SKM-1 (cell line): ENCODE measurements around the gene TMEM109.
A peak's percentile ranks its signal among the peaks of the same experiment; 100 is the strongest.

Experiments used
- DNase-seq: peaks from one replicate; lab custom pipeline; 2025; ENCODE audit not compliant: unreplicated experiment; lab: John Stamatoyannopoulos, UW

The TMEM109 gene

DNA sequence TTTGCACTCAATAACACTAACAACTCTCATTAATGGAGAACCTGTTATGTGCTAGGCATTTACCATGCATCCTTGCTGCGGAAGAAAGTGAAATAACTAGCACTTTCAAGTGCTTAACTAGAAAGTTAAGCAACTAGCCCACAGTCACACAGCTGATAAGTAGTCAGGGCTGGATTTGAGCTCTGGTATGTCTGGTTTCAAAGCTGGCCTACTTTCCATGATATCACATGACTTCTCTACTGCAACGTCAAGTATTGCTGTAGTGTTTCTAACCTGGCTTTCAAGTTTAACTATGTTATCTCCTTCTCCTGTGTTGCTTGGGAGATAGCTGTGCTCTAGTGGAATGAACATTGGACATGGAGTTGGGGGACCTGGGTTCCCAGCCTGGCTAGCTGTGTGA, 25.9 kb downstream of the TMEM109 start:
- no peak for DNase-seq

DNA sequence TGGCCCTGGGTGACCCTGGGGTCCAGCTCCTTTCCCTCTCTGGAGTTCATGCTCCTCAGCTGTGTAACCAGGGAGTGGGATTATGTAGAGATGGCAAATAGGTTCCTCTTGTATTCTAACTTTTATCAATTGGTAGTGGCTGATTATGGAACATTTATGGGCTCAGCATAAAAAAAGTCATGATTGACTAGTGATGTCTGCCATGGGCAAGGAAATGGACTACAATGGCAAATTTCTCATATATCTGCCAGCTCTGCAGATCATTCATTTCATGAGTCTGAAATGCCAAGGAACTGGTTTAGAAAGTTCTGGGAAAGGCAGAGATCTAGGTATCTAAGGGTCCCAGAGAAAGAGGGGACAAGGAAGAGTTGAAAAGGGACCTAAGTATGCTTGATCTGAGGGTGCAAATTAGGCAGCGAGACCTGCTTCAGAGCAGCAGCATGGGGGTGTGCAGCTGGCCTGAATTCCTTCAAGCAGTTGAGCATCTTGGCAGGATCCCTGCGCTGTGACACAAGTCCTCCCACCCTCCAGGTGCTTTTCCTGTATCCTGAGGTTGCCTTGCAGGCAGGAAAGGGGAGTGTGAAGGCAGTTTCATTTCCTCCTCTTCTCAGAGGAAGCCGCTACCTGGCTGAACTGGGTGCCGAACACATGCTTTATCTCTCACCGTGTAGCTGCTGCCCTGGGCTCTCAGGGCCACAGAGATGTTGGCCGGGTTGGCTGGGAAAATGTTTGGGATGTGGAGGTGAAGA, 27.6 kb downstream of the TMEM109 start:
- no peak for DNase-seq

DNA sequence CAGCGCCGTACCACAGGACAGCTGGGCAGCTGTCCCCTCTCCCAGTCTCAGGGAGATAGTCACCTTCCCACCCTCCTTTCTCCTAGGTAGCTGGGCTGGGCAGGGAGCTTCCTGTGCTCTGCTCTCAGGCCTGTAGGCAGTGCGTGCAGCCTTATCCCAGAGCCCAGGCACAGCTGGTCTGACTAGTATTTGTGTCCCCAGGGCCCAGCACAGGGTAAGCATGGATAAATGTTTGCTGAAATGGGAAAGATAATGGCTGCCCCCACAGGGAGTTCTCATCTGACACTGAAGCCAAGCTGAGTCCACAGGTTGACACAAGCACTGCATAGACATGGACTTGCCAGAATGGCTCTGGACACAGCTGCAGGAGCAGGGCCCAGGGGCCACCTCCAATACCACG, 28.3 kb downstream of the TMEM109 start:
- DNase-seq, result no peak

DNA sequence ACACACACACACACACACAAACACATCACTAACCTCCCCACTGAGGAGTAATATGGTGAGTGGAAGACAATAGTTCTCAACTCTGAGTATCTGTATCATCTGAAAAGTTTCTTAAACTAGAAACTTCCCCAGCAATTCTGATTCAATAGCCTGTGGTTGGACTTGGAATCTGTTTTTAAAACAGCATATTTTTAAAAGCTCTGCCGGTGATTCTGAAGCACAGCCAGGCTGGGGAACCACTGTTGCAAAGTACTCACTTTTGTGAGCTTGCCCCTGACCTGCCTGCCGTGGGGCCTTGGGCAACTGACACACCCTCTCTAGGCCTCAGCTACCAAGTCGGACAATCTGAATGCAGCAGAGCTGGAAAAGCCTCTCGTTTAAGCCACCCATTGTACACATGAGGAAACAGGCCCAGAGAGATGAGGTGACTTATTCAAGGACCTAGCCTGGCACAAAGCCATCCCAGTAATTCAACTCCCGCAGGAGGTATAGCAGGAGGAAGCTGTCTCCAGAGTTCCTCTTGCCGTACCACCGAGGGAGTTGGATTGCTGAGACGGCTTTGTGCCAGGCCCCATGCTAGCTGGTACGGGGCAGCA, 29.1 kb downstream of the TMEM109 start:
- DNase-seq, result no peak

DNA sequence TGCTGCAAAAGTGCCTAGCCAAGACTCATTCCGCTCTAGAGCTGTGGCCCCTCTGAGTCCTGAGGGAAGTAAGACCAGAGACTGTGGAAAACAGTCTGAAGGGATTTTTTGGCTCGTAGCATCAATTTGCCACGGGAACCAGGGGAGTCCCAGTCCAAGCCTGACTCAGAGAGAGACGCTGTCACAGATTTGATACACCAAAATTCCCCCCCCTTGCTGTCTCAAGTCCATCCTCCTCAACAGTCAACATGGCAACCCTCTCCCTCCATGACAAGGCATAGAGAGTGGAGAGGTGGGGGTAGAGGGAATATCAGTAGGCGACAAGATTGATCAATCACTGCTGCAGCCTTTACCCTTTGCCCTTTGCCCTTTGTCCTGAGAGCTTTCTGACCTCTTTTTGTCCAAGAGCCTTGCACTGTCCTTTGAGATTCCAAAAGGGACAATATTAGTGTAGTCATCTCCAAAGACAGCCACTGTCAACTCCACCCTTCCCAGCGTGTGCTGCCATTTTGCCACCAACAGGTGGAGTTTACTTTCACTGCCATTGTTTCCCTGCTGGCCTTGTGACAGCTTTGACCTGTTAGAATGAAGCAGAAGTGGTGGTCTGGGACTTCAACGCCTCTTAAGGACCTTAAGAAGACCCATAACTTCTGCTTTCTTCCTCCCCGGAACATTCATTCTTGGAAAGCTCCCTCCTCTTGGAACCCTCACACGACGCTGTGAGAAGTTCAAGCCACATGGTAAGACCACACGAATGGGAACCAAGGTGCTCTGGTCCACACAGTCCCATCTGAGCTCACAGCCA, 30.7 kb downstream of the TMEM109 start:
- no peak for DNase-seq

DNA sequence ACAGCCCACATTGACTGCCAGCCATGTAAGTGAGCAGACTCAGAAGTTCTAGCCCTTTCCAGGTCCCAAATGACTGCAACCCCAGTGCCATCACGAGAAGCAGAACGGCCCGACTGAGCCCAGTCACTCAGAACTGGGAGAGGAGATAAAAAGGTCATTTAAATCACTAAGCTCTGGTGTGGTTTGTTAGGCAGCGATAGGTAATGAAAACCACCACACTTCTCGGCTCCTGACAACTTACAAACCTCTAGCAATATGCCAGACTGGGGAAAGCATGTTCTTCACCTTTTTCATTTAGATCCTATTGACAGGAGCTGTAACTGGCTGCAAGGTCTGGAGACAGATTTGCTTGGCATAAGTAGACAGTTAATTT, 31.3 kb downstream of the TMEM109 start:
- no peak for DNase-seq

DNA sequence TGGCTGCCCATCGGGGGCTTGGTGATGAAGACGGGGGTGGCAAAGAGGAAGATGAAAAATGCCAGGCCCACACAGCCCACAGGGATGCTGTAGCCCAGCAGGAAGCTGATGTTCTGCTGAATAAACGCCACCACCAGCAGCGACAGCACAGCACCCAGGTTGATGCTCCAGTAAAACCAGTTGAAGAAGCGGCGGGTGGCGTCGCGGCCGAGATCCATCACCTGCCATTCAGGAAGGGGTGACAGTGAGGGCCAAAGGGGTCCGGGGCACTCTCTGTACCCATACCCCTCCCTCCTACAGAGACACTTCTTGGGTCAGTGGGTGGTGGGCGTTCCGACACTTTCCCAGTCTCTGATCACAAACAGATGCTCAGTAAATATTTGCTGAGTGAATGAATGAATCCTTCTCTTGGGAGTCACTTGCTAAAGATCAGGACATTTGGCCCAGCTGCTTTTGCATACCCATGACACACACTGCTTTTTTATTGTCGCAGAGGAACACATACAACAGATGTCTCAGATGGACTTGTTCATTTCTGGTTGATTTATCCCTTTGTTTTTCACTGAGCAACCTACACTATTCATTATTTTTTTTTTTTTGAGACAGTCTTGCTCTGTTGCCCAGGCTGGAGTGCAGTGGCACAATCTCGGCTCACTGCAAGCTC, 32.8 kb downstream of the TMEM109 start:
- no peak for DNase-seq

DNA sequence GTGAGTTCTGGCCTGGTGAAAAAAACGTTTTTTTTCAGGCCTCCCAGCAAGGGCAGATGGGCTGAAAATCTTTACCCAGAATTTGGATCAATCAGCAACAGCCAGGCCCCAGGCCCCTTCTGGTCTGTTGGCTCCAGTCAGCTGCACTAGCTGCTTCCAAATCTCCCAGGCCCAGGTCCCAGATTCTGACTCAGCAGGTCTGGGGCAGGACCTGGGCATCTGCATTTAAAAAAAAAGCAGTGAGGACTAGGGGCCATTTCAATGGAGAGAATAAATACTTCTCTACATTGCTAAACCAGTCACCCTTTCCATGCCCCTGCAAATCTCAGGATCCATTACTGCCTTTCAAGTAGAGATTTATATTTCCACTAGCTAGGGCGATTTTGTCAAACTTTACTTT, 33.7 kb downstream of the TMEM109 start:
- DNase-seq, result no peak

DNA sequence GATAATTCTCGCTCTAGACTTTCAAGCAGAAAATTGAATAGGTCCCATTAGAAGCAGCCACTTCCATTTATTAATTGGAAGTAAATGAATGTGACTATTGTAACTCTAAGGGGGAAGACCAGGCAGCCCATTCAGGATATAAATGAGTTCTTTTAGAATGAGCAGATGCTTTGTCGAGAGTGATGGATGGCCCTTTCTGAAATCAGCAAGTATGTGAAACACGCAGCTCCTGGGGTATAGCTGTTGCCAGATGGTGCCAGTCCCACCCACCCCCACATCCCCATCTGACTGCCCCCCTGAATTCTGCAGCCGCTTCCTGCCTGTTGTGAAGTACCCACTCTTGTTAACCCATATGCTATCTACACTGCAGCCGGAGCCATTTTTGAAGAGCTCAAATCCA, 34.3 kb downstream of the TMEM109 start:
- DNase-seq, result no peak

DNA sequence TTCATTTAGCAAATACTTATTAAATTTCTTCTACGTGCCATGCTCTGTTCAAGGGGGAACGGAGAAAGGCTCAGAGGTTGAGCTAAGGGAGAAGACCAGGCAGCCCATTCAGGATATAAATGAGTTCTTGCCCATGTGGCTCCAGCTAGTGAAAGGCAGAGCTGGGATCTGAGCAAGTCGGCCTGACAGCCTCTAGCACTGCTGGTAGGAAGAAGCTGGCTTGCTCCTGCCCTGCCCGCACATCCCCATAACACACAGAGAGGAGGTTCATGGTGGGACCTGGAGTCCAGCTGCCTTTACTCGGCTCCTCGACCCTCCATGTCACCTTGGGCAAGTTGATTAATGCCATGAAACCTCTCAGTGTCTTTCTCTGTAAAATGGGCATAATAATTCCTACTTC, 36.1 kb downstream of the TMEM109 start:
- no peak for DNase-seq

DNA sequence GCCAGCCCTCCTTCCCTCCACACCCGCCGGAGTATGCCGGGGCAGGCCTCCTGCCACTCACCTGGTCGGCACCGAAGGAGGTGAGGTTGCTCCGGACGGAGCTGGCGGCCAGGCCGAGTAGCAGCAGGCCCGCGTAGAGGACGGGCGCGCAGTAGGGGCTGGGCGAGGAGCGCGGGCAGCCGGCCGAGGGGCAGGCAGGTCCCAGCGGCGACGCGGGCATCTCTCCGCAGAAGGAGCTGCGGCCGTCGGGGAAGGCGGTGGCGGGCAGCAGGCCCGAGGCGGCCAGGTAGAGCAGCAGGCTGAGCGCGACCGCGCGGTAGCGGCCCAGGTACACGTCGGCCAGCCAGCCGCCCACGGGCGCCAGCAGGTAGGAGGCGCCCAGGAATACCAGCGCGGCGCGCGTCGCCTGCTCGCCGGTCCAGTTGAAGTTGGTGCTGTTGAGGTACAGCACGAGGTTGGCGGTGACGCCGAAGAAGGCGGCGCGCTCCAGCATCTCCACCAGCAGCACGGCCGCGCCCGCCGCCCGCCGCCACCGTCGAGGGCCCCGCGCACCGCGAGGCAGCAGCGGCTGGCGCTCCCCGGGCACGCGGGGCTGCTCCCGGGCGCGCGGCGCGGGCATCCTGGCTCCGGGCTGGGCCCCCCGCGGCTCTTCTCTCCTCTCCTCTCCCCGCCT, 37.1 kb downstream of the TMEM109 start:
- no peak for DNase-seq

DNA sequence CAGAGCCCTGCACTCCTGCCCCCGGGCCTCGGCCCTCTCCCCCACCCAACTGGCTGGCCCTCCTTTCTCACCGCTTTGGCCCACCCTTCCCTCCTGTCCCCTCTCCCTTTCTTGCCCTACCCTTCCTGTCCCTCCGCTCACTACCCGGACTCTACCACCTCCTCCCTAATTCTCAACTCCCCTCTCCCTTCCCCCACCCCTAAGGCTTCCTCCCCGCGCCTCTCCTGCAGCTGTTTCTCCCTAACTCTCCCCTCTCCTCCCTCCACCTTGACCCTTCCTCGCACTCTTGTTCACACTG, 37.6 kb downstream of the TMEM109 start:
- no peak for DNase-seq

DNA sequence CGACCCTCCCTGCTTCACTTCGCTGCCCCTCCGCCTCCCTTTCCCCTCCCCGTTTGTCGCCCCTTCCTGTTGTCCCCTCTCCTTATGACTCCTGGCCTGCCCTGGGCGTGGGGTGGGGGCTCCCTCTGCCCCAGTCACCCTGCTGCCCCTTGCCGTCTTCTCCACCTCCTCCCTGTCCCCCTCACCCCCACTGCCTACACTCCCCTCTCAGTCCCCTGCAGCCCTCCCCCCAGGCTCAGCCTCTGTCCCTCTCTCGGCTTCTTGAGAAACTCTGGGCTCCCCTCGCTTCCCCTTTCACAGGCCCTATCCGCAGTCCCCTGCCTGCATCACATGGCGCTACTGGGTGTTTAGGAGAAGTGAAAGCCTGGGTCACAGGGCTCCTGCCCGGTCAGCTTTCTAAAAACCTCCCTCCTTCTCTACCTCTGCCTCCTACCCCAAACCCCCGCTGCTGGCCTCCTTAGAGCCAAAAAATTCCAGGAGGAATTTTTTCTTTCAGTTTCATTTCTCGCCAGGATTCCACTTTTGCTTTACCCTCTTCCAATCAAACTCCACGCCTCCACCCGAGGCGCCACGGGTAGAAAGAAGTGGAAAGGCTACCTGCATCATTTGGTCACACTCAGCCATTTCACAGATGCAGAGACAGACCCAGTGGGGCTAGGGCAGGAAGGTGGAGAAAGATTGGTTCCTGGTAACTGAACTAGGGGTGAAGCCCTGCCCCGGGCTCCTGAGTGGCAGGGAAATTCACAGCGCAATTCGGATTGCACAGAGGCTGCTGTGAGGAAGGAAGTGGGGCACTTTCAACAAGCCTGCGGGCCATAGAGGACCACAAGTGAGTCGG, 38.2 kb downstream of the TMEM109 start, which contains the start of gene SLC15A3:
SLC15A3 (minus strand) TSS at position 273 of the 838 bp plus-strand sequence. CDS start 625 bp downstream, outside the sequence.
- peak; percentile 88 for DNase-seq

DNA sequence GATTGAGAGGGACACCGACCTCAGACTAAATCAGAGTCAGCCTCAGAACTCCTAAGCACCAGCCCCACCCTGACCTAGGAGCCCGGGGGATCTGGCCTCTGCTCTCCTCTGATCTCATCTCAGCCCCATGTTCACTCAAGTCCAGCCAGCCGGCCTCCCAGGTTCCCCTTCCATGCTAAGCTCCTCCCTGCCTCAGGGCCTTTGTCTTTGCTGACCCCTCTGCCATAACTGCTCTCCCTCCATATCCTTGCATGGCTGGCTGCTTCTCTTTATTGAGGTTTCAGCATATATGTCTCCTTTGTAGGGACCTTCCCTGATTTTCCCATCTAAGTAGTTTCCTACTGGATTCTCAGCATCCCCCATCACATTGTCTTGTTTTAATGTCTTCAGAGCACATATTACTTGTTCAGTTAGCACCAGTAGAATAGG, 38.8 kb downstream of the TMEM109 start:
- no peak for DNase-seq

DNA sequence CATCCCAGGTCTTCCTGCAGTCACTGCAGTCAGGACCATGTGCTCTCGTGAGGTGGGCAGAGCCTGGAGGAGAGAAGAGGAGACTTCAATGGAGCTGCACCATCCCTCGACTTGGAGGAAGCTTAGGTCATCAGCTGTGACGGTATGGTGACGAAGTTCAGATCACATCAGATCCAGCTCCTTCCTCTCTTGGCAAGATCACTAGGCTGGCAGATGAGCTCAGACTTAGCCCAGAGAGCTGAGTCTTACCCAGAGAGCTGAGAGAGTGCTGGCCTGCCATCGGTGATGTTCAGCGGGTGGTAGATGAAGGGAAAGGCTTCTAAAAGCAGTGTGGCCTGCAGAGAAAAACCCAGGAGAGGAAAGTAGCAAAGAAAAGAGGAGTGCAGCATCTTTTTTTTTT, 39.8 kb downstream of the TMEM109 start:
- DNase-seq, result no peak

DNA sequence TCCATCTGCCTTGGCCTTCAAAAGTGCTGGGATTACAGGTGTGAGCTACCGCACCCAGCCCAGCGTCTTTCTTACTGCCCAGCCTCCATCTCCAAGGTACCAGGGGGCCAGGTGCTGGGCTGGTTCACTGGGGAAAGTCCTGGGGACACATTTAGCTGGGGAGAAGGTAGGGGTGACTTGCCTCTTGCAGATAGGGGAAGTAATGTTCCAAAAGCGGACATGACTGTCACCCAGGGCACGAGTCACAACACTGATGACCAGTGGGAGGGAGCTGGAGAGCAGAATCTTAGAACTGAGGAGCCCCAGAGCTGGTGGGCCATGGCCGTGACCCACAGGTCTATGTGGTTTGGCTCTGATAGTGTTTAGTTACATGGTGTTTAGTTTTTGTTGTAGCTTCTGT, 40.5 kb downstream of the TMEM109 start:
- peak; percentile 11 for DNase-seq

DNA sequence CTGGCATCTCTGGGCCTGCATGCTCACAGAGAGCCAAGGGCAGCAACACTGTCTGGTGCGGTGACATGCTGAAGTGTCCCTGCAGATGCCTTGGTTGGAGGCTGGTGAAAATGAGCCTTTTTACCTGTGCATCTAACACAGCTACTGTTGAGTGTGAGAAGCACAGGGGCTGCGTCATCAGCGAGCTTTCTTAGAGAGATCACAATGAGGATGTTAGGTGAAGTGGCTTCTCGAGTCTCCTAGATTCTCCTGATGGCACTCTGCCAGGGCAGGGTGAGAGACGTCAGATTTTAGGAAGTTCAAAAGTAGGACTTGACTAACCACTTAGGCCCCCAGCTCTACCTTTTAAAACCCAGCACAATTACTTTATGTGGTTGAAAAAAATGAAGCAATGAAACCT, 41.6 kb downstream of the TMEM109 start:
- no peak for DNase-seq

DNA sequence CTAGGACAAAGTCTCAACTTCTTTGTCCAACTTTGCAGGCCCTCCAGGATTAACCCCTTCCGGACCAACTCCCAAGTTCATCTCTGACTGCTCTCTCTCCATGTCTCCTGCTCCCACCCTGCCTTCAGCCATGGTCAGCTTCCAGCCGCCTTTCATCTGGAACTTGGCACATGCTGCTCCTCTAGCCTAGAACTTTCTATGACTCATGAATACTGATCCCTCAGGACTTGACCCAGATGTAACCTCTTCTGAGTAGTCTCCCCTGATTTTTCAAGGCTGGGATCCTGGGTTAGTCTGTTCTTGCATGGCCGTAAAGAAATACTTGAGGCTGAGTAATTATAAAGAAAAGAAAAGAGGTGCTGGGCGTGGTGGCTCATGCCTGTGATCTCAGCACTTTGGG, 43.2 kb downstream of the TMEM109 start:
- no peak for DNase-seq

DNA sequence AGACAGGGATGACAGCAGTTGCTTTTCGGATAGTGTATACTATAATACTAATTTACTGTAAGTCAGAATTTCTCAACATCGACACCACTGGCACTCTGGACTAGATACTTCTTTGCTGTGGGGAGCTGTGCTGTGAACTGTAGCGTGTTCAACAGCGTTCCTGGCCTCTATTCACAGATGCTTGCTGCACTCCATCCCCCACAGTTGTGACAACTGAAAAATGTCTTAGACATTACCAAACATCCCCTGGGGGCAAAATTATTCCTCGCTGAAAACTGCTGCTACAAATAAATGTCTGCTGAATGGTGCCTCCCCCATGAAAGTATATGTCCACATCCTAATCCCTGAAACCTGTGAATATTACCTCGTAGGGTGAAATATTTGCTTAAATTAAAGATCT, 45.5 kb downstream of the TMEM109 start:
- DNase-seq, result no peak

DNA sequence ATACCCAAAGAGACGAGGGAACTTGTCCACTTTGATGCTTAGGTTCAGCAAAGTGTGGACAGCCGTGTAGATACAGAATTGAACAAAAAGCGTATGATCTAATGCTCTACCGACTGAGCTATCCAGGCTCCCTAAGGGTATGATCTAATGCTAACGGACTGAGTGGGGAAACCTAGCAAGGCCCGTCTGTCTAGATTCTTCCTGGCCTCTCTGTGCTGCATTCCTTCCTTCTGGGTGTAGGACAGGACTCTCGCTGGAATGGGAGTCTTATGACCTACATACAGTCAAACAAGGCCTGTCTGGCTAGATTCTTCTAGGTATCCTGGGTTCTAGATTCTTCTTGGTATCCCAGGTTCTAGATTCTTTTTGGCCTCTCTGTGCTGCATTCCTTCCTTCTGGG, 46.4 kb downstream of the TMEM109 start:
- no peak for DNase-seq
